ENCODE measurements around the gene NBEA.

DNA sequence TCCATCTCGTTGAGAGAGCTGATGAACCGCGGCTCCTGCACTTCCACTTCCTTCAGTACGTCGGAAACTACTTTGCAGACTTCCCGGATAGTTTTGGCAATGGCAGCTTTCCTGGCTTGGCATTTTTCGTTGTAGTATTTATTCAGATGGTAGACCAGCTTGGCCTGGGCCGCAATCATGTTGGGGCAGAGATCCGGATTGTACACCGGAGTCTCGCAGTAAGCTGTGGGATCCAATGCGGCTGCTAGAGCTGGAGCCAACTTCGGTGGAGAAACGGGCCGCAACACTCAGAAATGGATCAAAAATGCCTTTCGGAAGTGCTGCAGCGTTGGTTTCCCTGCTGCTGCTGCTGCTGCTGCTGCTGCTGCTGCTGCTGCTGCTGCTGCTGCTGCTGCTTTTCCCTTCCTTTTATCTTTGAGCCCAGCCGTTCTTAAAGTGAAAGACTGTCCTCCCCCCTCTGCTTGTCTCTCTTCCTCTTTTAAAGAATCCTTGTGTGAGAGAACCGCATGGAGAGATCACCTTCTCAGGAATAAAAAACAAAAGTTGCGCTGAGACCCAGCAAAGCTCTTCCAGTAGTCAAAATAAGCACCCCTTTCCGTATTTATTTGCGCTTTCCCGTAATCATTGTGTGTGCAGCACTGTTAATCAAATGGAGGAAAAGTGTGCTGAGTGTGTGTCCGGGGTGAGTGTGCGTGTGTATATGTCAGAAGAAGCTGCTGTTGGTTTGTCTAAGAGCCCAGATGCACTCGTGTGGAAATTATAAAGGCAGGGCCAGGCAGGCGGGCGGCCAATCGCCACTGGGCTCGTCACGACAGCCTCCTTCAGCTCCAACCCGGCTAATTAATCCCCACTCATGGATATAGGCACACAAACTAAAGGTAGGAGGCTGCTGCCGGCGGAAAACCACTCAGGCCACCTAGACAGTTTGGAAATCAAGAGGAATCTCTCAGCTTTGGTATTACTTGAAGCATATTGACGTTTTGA is 534.2 kb downstream of the NBEA start, which contains the start of gene MAB21L1:
- TF ChIP-seq POLR2A (IDR thresholded peaks at IDR 0.05; ENCODE audit: borderline replicate concordance, extremely low read depth, insufficient read depth, insufficient read length) (no peak), SRF (IDR thresholded peaks at IDR 0.05; ENCODE audit: low read depth) (no peak), EGR1 (IDR thresholded peaks at IDR 0.05; ENCODE audit: low read depth) (no peak), SP1 (IDR thresholded peaks at IDR 0.05; ENCODE audit: low read depth) (no peak), EZH2 (IDR thresholded peaks at IDR 0.05) (no peak), REST (IDR thresholded peaks at IDR 0.05; ENCODE audit: low read depth) (no peak), JUND (IDR thresholded peaks at IDR 0.05) (no peak), RAD21 (IDR thresholded peaks at IDR 0.05; ENCODE audit: low read depth) (no peak), POLR2AphosphoS5 (IDR thresholded peaks at IDR 0.05; ENCODE audit: low read depth, low read length) (no peak), ZFX (IDR thresholded peaks at IDR 0.05) (no peak), YY1 (IDR thresholded peaks at IDR 0.05; ENCODE audit: extremely low read depth, insufficient replicate concordance, low read depth, low read length) (no peak)
- TF ChIP-seq, protein P1, sequence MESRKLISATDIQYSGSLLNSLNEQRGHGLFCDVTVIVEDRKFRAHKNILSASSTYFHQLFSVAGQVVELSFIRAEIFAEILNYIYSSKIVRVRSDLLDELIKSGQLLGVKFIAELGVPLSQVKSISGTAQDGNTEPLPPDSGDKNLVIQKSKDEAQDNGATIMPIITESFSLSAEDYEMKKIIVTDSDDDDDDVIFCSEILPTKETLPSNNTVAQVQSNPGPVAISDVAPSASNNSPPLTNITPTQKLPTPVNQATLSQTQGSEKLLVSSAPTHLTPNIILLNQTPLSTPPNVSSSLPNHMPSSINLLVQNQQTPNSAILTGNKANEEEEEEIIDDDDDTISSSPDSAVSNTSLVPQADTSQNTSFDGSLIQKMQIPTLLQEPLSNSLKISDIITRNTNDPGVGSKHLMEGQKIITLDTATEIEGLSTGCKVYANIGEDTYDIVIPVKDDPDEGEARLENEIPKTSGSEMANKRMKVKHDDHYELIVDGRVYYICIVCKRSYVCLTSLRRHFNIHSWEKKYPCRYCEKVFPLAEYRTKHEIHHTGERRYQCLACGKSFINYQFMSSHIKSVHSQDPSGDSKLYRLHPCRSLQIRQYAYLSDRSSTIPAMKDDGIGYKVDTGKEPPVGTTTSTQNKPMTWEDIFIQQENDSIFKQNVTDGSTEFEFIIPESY (IDR thresholded peaks at IDR 0.05; ENCODE audit: extremely low read depth, insufficient replicate concordance, low read length) = no peak
- TF ChIP-seq, protein P2, sequence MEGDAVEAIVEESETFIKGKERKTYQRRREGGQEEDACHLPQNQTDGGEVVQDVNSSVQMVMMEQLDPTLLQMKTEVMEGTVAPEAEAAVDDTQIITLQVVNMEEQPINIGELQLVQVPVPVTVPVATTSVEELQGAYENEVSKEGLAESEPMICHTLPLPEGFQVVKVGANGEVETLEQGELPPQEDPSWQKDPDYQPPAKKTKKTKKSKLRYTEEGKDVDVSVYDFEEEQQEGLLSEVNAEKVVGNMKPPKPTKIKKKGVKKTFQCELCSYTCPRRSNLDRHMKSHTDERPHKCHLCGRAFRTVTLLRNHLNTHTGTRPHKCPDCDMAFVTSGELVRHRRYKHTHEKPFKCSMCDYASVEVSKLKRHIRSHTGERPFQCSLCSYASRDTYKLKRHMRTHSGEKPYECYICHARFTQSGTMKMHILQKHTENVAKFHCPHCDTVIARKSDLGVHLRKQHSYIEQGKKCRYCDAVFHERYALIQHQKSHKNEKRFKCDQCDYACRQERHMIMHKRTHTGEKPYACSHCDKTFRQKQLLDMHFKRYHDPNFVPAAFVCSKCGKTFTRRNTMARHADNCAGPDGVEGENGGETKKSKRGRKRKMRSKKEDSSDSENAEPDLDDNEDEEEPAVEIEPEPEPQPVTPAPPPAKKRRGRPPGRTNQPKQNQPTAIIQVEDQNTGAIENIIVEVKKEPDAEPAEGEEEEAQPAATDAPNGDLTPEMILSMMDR (IDR thresholded peaks at IDR 0.05 in 2 of 3, conservative IDR thresholded peaks at IDR 0.05 in 1 of 3; ENCODE audit: borderline replicate concordance in 1 of 3, insufficient read depth in 1 of 3, low read depth in 2 of 3, low read length in 2 of 3) = no peak
- TF ChIP-seq, protein P3, sequence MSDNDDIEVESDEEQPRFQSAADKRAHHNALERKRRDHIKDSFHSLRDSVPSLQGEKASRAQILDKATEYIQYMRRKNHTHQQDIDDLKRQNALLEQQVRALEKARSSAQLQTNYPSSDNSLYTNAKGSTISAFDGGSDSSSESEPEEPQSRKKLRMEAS (IDR thresholded peaks at IDR 0.05) = no peak
